C4-2B (cell line): ENCODE measurements around the gene COL4A5.

Experiments
- H3K27ac ChIP-seq: fragments of 450-650 bp; 2 replicates; pipeline ENCODE4 v1.5.1; 2017
- CTCF ChIP-seq: fragments of 450-650 bp; conservative IDR thresholded peaks from 2 replicates; pipeline ENCODE4 v1.5.1; 2017; ENCODE audit warnings: mild to moderate bottlenecking
- ZFX ChIP-seq: fragments of 450-650 bp; IDR thresholded peaks from 2 replicates; pipeline ENCODE4 v1.6.1; 2017

COL4A5 gene

GRCh38 chrX:108584617-108585211 lies 145.1 kb downstream of the COL4A5 start:
- TF ChIP-seq ZFX, result no peak
- TF ChIP-seq CTCF, result peak; percentile 63
- no peak overlapping the region for H3K27ac ChIP-seq

- TF ChIP-seq CTCF (no peak), ZFX (no peak)
- H3K27ac ChIP-seq, result no peak overlapping the region
Observed at GRCh38 chrX:108590496-108590895, 150.9 kb downstream of the COL4A5 start.

- H3K27ac ChIP-seq, result peak overlapping the region; percentile 18; the same call in 1 of the 2 replicates
- no peak for TF ChIP-seq CTCF
- no peak for TF ChIP-seq ZFX
Observed at GRCh38 chrX:108601276-108601675, 161.6 kb downstream of the COL4A5 start.

- TF ChIP-seq ZFX (no peak), CTCF (no peak)
- no peak overlapping the region for H3K27ac ChIP-seq
Observed at GRCh38 chrX:108610141-108610540, 170.5 kb downstream of the COL4A5 start.

GRCh38 chrX:108614616-108615015 lies 175.0 kb downstream of the COL4A5 start:
- no peak overlapping the region for H3K27ac ChIP-seq
- no peak for TF ChIP-seq CTCF
- no peak for TF ChIP-seq ZFX

GRCh38 chrX:108640817-108641216 lies 201.2 kb downstream of the COL4A5 start:
- TF ChIP-seq CTCF (no peak), ZFX (no peak)
- no peak overlapping the region for H3K27ac ChIP-seq

- TF ChIP-seq ZFX (no peak), CTCF (no peak)
- no peak overlapping the region for H3K27ac ChIP-seq
Observed at GRCh38 chrX:108641589-108642272, 202.1 kb downstream of the COL4A5 start.
